Activated CD4-positive, CD25-positive, alpha-beta regulatory T cell treated with anti-CD3 and anti-CD28 coated beads, Interleukin-2, amount 50 U/mL, for 24 hours (primary cell): ENCODE measurements around the gene RNF130.
"Not testable (repeated sequence)": the region's sequence is repeated elsewhere in the genome, so short reads cannot be mapped to it uniquely, and the experiment has no call there.

ENCODE experiments used
- ATAC-seq, 2 donors: fragments of 150-1000 bp; cut with Tn5 transposase; one replicate each; pipeline ENCODE4 v1.10.0; 2021; ENCODE audit warnings: mild to moderate bottlenecking in 1 of 2, moderate library complexity in 1 of 2

RNF130 gene

GRCh38 chr5:180053061-180053602, 18.4 kb downstream of the RNF130 start:
- ATAC-seq, result no peak

DNA sequence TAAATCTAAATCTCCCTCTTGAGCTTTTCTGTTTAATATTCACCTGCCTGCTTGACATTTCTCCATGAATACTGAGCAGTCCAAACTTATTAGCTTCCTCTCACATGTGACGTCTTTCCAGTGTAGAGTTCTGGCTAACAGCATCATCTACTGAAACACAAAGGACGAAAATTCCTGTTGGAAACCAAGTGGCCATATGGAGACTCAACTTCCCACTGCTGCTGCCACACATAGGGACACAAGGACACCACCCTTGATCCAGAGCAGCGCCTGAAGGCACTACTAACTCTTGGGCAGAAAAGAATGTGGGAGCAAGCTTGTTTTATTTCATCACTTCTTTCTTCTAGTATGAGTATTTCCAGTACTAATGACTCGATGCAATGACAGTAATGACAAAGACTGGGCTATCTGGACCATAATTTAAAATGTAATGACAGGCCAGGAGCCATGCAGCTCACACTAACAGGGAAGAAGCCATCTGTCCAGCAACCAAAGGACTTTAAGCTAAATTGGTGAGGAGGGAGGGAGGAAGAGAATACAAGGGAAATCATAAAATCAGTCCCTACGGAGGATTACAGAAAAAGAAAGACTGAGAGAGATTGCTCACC, 19.2 kb downstream of the RNF130 start:
- ATAC-seq, result no peak

DNA sequence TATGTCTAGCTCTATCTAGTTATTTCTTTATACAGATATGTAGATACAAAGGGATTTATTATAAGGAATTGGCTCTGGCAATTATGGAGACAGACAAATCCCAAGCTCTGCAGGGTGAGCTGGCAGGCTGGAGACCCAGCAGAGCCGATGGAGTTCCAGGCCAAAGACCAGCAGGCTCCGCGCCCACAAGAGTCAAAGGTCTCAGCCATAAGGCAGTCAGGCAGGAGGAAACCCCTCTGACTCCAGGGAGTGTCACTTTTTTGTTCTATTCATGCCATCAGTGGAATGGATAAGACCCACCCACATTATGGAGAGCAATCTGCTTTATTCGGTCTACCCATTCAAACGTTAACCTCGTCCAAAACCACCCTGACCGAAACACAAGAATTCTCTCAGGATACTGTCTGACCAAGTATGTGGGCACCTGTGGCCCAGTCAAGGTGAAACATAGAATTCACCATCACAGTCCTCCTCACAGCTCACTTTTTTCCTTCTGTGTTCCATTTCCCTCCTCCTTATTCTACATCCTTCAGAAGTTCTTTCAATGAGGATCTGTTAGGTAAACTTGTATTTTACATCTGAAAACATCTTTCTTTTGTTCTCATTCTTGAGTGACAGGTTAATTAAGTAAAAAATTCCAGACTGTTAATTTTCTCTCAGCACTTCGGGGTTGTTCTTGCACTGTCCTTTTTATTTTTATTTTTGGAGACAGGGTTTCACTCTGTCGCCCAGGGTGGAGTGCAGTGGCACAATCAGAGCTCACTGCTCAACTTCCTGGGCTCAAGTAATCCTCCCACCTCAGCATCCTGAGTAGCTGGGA, 21.2 kb downstream of the RNF130 start:
- ATAC-seq, result no peak

DNA sequence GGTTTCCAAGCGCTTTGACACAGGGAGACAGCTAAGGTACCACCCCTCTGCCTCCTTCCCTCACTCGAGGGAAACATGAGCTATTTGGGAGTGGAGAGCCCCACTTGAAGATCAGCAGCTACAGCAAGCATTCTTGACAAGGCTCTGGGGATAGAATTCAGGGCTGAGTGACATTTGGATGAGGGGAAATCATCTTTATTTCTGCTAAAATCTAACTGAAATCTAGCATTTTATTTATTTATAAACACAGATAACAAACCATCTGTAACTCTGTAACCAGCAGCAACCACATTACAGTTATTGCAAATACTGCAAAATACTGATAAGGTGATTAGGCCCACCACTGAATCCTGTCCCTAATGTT, 22.4 kb downstream of the RNF130 start:
- ATAC-seq, result no peak

DNA sequence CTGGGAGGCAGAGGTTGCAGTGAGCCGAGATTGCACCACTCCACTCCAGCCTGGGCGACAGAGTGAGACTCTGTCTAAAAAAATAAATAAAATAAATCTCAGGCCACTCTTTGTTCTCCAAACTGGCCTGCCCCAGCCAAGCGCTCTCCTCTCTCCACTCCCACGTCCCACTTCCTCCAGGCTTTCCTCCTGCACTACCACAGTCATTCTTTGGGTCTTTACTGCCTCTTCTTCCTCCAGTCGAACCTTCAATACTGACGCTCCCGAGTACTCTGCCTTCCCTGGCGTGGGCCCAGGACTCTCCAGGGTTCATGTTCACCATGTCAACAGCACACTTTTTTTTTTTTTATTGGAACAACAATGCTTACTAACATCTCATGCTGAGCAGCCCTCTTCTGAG, 23.9 kb downstream of the RNF130 start:
- no peak for ATAC-seq

DNA sequence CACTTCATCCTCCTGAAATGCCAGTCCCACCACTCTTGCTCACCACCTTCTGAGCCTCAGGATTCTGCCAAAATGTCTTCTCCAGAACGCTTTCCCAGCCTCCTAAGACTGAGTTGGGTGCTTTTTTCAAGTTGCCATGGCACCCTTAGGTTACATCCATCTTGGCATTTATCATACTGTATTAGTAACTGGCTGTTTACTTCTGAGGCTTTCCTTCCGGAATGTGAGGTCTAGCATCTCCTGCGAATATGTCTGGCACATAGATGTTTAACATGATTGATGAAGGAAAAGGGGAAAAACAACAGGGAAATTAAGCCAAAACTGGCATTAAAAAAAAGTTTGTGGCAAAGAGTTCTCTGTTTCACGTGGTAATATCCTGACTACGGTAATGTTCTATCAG, 24.9 kb downstream of the RNF130 start:
- no peak for ATAC-seq

DNA sequence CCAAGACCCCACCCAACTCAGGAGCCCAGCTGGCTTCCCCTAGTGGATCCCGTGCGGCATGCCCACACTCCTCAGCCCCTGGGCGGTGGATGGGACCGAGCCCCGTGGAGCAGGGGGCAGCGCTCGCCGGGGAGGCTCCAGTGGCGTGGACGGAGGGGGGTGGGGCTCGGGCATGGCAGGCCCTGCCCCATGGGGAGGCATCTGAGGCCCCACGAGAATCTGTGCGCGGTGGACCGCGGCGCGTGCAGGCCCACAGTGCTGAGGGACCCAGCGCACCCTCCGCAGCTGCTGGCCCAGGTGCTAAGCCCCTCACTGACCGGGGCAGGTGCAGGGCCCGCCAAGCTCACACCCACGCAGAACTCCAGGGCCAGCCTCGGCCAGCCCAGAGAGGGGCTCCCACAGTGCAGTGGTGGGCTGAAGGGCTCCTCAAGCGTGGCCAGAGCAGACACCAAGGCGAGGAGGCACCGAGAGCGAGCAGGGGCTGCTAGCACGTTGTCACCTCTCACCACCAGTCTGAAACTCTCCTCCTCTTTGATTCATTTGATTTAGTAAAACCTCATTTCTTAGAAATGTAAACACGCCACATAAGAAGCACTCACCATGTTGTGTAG, 25.6 kb downstream of the RNF130 start:
- ATAC-seq, result no peak

DNA sequence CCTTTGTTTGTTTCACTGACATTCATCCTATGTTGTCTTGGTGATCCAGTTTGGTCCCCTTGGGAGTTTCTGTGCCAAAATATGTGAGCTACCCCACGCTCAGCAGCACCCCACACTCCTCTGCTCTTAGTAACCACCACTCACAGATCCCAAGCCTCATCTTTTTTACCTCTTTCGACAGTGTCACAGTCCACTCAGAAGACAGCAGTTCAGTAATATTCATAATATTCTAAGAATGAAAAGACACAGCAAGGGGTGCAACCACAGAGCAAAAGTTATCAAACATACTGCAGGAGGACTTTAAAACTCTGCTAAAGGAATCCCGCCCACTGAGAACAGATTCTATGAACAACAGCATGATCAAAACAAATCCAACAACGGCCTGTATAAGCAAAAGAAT, 28.2 kb downstream of the RNF130 start:
- no peak for ATAC-seq

DNA sequence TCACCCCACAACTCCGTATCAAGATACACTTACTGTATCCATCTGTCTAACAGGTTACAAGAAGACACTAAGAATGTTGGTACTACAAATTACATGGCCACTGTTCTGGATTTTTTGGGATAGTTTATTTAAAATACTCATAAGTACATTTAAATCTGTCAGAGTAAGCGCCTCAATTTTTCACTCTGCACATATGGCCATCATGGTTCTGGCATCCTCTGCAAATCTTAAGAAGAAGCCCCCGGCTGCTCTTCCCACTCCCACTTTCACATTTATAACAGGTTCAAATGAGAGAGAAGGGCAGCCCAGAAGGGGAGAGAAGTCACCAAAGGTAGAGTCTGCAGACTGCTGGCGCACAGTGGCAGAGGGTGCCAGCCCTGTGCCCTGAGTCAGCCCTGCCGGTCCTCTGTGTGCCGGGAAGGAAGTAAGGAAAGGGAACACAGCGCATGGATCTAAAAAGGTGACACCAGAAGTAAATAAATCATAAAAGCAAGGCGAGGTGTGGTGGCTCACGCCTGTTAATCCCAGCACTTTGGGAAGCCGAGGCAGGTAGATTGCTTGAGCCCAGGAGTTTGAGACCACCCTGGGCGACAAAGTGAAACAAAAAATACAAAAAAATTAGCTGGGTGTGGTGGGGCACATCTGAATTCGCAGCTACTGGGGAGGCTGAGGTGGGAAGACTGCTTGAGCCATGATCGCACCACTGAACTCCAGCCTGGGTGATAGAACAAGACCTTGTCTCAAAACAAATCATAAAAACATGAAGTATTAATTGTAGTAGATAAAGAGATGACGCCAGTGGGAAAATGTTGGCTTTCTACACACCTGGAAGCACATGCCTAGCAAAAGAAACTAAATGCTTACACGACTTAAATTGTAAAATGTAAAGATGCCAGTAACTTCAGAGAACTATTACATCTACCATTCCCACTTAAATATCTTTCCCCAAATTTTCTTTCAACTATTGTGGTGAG, 30.0 kb downstream of the RNF130 start:
- no peak for ATAC-seq

DNA sequence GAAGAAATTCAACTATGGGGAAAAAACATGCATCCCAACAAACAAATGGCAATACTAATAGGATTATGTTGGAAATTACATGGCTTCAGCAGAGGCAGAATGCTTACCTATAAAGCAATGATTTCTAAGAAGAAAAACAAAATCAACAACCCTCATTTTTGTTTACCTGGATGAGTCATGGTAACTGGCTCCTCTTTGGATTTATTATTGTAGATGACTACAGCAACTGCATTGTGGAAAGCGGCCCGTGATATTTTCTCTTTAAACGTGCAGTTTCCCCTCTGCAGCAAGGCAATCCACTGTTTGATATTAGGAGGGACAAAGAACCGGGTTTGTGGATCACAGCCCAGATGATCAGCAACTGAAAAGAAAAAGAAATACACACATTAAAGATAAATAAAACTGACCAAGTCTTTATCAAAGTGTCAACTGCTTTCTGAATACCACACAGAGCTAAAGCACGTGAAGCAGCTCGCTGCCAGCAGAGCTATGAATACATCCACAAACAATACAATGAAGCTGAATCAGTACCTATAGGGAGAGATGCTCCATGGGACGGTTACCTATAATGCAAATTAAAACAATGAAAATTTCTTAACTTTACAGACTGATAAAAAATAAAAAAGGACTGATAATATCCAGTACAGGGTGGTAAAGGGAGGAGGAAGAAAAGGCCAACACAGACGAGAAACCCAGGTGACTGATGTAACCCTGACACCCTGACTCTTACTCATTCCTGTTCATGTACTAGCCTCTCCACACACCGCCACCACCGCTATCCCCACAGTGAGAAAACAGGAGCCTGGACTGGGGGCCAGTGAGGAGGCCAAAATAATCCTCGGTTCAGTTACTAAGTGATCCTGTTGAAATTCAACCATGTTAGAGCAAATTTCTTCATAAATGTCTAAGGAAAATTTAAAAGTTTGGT, 31.0 kb downstream of the RNF130 start:
- ATAC-seq, result no peak

GRCh38 chr5:180035206-180035931, 36.2 kb downstream of the RNF130 start:
- ATAC-seq, result no peak

DNA sequence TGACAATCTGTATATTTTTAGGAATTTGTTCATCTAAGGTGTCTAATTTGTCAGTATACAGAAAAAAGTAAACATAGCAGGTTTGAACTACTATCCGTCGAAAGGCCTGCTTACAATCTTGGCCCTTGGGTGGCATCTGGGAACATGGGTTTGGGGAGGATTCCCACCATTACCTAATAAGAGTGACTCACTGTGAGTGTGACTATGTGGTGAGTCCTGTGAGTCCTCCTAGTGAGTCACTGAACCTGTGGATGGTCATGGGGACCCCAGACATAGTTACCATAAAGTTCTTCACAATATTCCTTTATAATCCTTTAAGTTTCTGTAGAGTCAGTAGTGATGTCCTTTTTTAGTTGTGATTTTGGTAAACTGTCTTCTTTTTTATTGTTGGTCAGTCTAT, 37.0 kb downstream of the RNF130 start:
- no peak for ATAC-seq

DNA sequence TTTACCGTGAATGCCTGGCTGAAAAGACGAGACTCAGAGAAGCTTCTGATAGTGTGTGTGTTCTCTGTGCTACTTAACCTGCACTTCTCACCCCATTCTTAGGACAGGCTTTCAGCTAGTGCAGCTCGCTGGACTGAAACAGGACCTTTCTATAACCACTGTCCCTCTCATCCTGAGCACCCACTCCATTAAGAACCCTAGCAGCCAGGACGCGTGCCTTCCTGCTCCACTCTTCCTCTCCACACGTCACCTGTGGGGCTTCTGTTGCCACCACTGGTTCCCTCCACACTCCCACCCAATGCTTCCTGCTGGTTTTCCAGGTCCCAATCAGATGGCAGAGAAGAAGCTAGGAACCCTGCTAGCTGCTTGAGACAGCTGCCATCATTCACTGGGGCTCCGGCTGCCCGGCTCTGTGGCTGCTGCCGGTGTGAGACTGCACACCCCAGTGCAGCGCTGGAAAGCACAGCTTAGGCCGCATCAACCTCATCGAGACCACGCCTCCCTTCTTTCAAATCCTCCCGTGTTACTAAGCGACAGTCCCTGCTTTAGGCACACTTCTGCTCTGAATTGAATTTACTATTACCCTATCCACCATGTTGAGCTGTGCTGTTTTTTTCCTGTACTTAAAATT, 44.0 kb downstream of the RNF130 start:
- ATAC-seq, result no peak

- no peak for ATAC-seq
These were observed 44.7 kb downstream of the RNF130 start for GRCh38 chr5:180026734-180027458.

DNA sequence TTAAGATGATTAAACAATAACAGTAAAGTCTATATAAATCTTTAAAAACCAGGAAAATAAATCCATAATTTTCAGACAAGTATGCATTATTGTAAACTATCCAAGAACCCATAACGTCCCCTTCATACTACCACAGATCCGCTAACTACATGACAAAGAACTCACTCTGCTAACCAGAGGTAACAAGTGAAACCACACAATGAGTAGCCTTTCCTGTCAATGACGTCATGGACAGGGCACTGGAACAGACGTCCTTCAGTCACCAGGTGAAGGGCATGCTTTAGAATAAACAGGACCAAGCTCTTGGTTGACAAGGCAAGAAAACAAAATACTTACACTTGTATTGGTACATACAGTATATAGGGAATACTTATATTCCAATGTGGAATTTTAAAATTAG, 45.2 kb downstream of the RNF130 start:
- ATAC-seq, result no peak

DNA sequence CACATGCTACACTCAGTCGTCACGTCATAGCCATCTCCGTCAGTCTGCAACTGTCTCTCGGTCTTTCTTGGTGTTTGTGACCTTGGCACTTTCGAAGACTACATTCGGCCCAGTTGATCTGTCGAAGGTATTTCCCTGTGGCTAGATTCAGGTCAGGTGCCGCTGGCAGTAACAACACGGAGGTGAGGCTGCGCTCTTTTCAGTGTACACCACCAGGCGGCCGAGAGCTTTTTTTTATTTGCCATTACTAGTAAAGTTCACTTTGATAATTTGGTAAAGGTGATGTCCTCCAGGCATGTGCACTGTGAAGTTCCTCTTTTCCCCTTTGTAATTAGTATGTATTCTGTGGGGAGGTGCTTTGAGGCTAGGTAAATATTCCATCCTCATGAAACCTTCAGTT, 49.7 kb downstream of the RNF130 start:
- no peak for ATAC-seq

GRCh38 chr5:180020176-180020575, 51.4 kb downstream of the RNF130 start:
- no peak for ATAC-seq

- ATAC-seq, result no peak
These were observed 53.1 kb downstream of the RNF130 start for GRCh38 chr5:180018347-180019060.

GRCh38 chr5:180015523-180015922, 56.0 kb downstream of the RNF130 start:
- ATAC-seq, result not testable (repeated sequence)
